Measurements from ENCODE around the gene PHF10. TPM values are rescaled to one million over a fixed set of nuclear protein-coding genes. Genes with fewer than 3 reads are reported as not detected.
A peak's percentile ranks its signal among the peaks of the same experiment; 100 is the strongest.

The PHF10 gene
- total RNA-seq, 1 experiment from 2014 or later, result 32.7 TPM

GRCh38 chr6:169677096-169677495 lies 47.2 kb downstream of the PHF10 start:
- peak; percentile 83 for DNase-seq (ENCODE audit: low read depth)

GRCh38 chr6:169675011-169675410 lies 49.3 kb downstream of the PHF10 start:
- no peak for DNase-seq (ENCODE audit: low read depth)

GRCh38 chr6:169671563-169671962 lies 52.7 kb downstream of the PHF10 start:
- DNase-seq (ENCODE audit: low read depth), result no peak

GRCh38 chr6:169669889-169670288 lies 54.4 kb downstream of the PHF10 start:
- DNase-seq (ENCODE audit: low read depth), result peak; percentile 43

DNA sequence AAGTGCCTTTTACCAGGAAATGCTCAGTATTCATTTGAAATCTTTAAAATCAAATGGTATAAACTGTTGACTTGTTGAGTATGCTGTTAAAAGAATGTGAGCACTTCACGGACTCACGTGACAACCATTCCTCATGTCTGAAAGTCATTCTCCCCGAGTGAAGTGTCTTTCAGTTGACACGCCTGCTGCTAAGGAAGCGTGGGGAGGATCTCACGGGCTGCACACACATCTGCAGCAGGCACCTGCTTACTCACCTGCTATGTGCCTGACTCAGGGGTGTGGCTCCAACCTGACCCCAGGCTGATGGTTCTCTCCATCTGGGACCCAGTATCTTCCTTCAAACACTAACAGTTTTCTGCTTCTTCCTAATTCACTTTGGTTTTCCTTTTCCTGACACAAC lies 55.2 kb downstream of the PHF10 start:
- DNase-seq (ENCODE audit: low read depth), result no peak

GRCh38 chr6:169668203-169668847 lies 56.0 kb downstream of the PHF10 start:
- DNase-seq (ENCODE audit: low read depth), result no peak

DNA sequence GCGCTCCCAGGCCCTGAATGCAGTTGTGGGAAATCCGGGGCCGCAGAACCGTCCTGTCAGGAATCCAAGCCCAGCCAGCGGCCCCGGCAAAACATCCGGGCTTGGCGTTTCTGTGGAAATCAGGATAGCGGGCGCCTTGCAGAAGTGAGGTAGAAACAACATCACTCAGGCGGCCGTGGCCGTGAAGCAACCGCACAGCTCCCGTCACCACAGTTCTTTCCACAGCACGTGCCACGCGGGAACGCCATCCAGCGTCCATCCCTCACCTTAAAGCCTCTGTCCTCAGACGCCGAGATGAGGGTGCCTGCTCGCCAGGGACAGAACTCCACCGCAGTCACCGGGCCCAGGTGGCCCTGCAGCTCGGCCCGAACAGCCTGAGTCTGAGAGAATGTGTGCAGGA lies 56.6 kb downstream of the PHF10 start:
- no peak for DNase-seq (ENCODE audit: low read depth)

- DNase-seq (ENCODE audit: low read depth), result no peak
These were observed 57.9 kb downstream of the PHF10 start for GRCh38 chr6:169666441-169666840.

- no peak for DNase-seq (ENCODE audit: low read depth)
These were observed 59.0 kb downstream of the PHF10 start for GRCh38 chr6:169665289-169665688.

DNA sequence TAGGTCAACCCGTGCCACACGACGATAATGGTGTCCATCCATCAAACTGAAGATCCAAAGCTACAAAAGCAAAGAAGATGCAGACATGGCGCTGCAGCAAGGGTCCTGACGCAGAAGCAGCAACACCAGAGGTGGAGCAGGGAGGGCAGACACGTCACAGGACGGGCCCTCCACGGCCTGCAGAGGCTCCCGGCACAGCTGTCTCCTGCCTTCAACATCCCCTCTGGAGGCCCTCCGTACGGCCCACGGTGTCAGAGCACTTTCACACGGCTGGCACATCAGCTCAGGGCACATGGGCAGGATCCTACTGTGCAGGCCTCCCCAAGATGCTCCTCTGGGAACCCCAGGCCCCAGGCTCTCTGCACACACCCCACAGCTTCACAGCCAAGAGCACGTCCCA lies 60.1 kb downstream of the PHF10 start:
- no peak for DNase-seq (ENCODE audit: low read depth)

GRCh38 chr6:169663468-169663867 lies 60.8 kb downstream of the PHF10 start:
- DNase-seq (ENCODE audit: low read depth), result no peak

- DNase-seq (ENCODE audit: low read depth), result no peak
These were observed 62.9 kb downstream of the PHF10 start for GRCh38 chr6:169661391-169661756.

DNA sequence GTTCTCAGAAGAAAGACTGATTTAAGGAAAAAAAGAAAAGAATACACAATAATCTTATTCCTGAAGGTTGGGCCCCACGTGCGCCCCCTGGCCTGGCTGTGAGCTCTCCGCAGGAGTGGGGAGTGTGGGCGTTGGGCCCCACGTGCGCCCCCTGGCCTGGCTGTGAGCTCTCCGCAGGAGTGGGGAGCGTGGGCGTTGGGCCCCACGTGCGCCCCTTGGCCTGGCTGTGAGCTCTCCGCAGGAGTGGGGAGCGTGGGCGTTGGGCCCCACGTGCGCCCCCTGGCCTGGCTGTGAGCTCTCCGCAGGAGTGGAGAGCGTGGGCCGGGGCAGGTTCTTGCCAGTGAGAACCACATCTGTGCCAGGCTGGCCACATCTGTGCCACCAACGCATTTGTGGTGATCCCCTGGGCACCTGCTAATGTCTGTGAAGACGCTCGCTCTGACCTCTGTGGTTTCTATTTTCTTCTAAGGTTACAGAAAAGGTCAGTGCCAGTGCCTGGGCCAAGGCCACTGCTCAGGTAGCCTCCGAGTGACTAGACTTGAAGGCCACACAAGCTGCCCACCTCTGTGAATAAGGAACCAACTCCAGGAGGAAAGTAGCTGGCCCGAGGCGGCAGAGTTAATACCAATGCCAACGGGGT lies 63.4 kb downstream of the PHF10 start:
- no peak for DNase-seq (ENCODE audit: low read depth)

GRCh38 chr6:169659820-169660610 lies 64.3 kb downstream of the PHF10 start:
- no peak for DNase-seq (ENCODE audit: low read depth)

DNA sequence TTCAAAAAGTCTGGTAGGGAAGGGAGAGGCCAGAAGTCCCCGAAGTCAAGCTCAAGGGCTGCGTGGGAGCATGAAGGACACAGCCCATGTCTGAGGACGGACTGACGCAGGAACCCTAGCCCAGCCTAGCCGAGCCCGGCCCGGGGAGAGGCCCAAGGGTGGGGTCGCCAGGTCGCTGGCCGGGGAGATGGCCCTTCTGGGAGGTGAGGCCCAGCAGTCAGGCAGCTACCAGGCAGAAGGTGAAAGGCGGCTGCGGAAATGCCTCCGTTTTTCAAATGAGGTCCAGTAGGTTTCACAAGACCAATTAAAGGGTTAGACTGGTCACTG lies 67.1 kb downstream of the PHF10 start:
- no peak for DNase-seq (ENCODE audit: low read depth)

DNA sequence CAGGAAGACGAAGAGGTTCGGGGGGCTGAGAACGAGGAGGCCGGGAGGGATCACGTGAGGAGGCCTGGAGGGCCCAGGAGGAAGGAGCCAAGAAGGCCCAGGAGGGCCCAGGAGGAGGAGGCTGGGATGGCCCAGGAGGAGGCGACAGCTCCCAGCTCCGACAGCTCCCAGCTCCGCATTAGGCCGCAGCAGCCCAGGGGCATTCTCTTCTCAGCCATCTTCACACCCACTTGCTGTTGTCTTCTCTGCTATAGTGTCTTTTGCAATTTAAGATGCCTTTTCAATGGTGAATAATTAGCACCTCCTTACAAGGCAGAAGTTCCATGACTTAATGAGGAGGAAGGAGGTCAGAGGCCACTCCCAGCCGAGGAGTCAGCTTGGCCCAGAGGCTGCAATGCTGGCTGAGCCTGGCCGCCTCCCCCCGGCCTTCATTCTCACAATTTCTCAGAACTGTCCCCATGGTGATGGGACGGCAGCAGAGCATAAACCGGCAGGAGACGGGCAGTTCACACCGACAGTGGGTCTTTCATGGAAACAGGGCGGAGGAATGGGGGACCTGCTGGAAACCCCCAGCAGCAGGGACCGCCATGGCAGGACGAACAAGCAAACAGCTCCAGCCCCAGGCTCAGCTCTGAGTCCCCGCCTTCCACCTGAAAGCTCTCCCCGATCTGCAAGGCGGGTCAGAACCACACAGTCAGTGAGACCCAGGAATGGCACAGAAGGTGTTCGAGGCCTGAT lies 67.6 kb downstream of the PHF10 start:
- no peak for DNase-seq (ENCODE audit: low read depth)

DNA sequence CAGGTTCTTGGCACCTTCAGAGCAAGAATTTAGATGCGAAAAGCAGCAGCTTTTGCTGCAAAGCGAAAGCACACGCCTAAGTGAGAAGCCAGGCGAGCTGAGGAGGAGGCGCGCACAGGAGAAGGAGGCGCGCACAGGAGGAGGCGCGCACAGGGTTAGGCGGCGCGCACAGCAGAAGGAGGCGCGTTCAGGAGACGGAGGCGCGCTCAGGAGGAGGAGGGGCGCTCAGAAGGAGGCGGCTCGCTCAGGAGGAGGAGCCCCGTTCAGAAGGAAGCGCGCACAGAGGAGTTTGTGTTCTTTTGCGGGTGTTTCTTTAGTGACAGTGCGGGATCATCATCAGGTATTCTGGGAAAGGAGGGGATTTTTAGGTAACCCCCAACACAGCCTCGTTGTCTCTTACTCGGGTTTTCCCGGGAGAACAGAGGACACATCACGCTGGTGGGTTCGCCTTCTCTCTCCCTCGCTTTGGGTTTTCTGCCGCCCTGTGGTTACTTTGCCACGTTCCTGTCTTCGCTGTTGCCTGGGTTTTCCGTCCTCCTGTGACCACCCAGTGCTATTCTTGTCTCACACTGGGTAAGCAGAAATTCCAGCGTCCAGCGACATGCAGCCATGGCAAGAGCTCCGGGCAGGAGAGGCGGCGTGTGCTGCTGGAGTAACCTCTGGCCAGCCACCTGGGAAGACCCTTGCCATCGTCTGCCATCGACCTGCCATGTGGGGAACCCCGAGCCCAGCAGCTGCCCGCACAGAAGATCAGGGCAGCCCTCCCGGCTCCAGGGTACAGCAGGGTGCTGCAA lies 69.5 kb downstream of the PHF10 start:
- no peak for DNase-seq (ENCODE audit: low read depth)

All from M059J (cell line).